Testis (tissue), 3 donors: ENCODE results near the gene RIMS3. TPM values are rescaled to one million over a fixed set of nuclear protein-coding genes. Genes with fewer than 3 reads are reported as not detected.

ENCODE experiments used
- DNase-seq: peaks from one replicate; pipeline ENCODE4 v3.0.0-alpha.2; 2019
- H3K27ac ChIP-seq, 2 donors: fragments of 200-600 bp; sonication (generic); one replicate each; pipeline ENCODE4 v1.5.1; 2019
- H3K27me3 ChIP-seq: fragments of 200-600 bp; sonication (generic); one replicate; pipeline ENCODE4 v1.5.1; 2019
- H3K36me3 ChIP-seq: fragments of 200-600 bp; sonication (generic); one replicate; pipeline ENCODE4 v1.5.1; 2017; ENCODE audit warnings: low read depth; ENCODE audit errors: missing control alignments
- H3K4me1 ChIP-seq: fragments of 200-600 bp; sonication (generic); one replicate; pipeline ENCODE4 v1.5.1; 2019
- H3K4me3 ChIP-seq, 2 donors: fragments of 200-600 bp; sonication (generic); one replicate each; pipeline ENCODE4 v1.5.1; 2017 to 2019
- H3K9me3 ChIP-seq: fragments of 200-600 bp; sonication (generic); one replicate; pipeline ENCODE4 v1.5.1; 2017
- CTCF ChIP-seq, 3 experiments: fragments of 450-650 bp in 2 of 3; fragments of 200-600 bp in 1 of 3; sonication (generic) in 1 of 3; IDR thresholded peaks; one replicate each; pipeline ENCODE4 v1.5.1; 2016 to 2019; ENCODE audit warnings: antibody characterized with exemption in 3 of 3, mild to moderate bottlenecking in 2 of 3, moderate library complexity in 1 of 3
- POLR2A ChIP-seq: fragments of 450-650 bp; IDR thresholded peaks from one replicate; pipeline ENCODE4 v1.6.1; 2017; ENCODE audit warnings: antibody characterized with exemption, mild to moderate bottlenecking, moderate library complexity
- WGBS, 2 donors: methylation state at CpG; one replicate each; pipeline ENCODE4 v1.1.5; 2018; 5-methylcytosine and 5-hydroxymethylcytosine counted together
- intact Hi-C: fragments of 100-400 bp; cut with DNase I; formaldehyde crosslinking; loops from one replicate; pipeline ENCODE4 v1.15.1; 2023; ENCODE audit warnings: low total_unique reads
- polyA plus RNA-seq: library from polyadenylated mRNA; stranded (reverse); fragments of 350-450 nt; fragmentation: Illumina TruSeq; extraction: RNeasy Lipid Tissue Mini Kit (QIAGEN cat#74804); gene quantifications from one replicate; pipeline ENCODE4 v1.2.3, GENCODE V29; 2014; ENCODE audit warnings: low read depth, low replicate concordance; ENCODE audit not compliant: insufficient read depth
- total RNA-seq, 2 donors: library from RNA; depleted of rRNA; stranded (reverse); fragments of >200 nt; gene quantifications; one replicate each; pipeline ENCODE4 v1.2.3, GENCODE V29; 2016

Gene RIMS3
- total and polyA plus RNA-seq, 3 donors from 2014 or later = 4.6 to 9.4 (median 8.3) TPM

GRCh38 chr1:40607921-40608320 is 57.6 kb downstream of the RIMS3 start:
- H3K27ac ChIP-seq = no peak overlapping the region
- no peaks in the 10 kb centered on the region for H3K4me1 ChIP-seq
- WGBS, 2 donors = 50 to 51% methylated on average over 1 of the region's 1 CpG
- TF ChIP-seq POLR2A (no peak), CTCF (IDR thresholded peaks at IDR 0.05) (no peak)
- intact Hi-C loops = no loop called here
- no peak for DNase-seq
- H3K27me3 ChIP-seq = no peaks in the 10 kb centered on the region
- H3K36me3 ChIP-seq = no peaks in the 10 kb centered on the region
- no peaks in the 10 kb centered on the region for H3K9me3 ChIP-seq
- no peak overlapping the region for H3K4me3 ChIP-seq

GRCh38 chr1:40606978-40607377 is 58.5 kb downstream of the RIMS3 start:
- intact Hi-C loops = no loop called here

GRCh38 chr1:40606194-40606593 is 59.3 kb downstream of the RIMS3 start:
- no peaks in the 10 kb centered on the region for H3K36me3 ChIP-seq
- intact Hi-C loops = no loop called here
- H3K27ac ChIP-seq = no peak overlapping the region
- H3K9me3 ChIP-seq = no peaks in the 10 kb centered on the region
- 53 to 69% methylated on average over 3 of the region's 3 CpGs for WGBS, 2 donors
- TF ChIP-seq POLR2A (no peak), CTCF (IDR thresholded peaks at IDR 0.05) (no peak)
- H3K4me1 ChIP-seq = no peaks in the 10 kb centered on the region
- no peak for DNase-seq
- no peaks in the 10 kb centered on the region for H3K27me3 ChIP-seq
- H3K4me3 ChIP-seq = no peak overlapping the region

More at GRCh38 chr1:40606978-40607377, 58.5 kb downstream of the RIMS3 start:
- TF ChIP-seq CTCF (IDR thresholded peaks at IDR 0.05) (no peak), POLR2A (no peak)
- 79 to 88% methylated on average over 2 of the region's 2 CpGs for WGBS, 2 donors
- Histone ChIP-seq H3K36me3 (no peaks in the 10 kb centered on the region), H3K9me3 (no peaks in the 10 kb centered on the region), H3K27me3 (no peaks in the 10 kb centered on the region), H3K4me1 (no peaks in the 10 kb centered on the region), H3K4me3 (no peak overlapping the region), H3K27ac (no peak overlapping the region)
- no peak for DNase-seq

GRCh38 chr1:40599926-40600325 is 65.6 kb downstream of the RIMS3 start:
- H3K27ac ChIP-seq = no peak overlapping the region
- H3K9me3 ChIP-seq = no peaks in the 10 kb centered on the region
- no peaks in the 10 kb centered on the region for H3K4me1 ChIP-seq
- TF ChIP-seq CTCF (IDR thresholded peaks at IDR 0.05) = no peak
- TF ChIP-seq POLR2A = no peak
- no peaks in the 10 kb centered on the region for H3K27me3 ChIP-seq
- H3K4me3 ChIP-seq = no peak overlapping the region
- intact Hi-C loops = no loop called here
- DNase-seq = no peak
- 83 to 89% methylated on average over 1 of the region's 1 CpG for WGBS, 2 donors
- H3K36me3 ChIP-seq = no peaks in the 10 kb centered on the region

GRCh38 chr1:40595623-40596022 is 69.9 kb downstream of the RIMS3 start:
- 88 to 100% methylated on average over 6 to 7 of the region's 7 CpGs for WGBS, 2 donors
- TF ChIP-seq POLR2A = no peak
- no peak for TF ChIP-seq CTCF (IDR thresholded peaks at IDR 0.05)
- no peak for DNase-seq
- no peaks in the 10 kb centered on the region for H3K36me3 ChIP-seq
- no peaks in the 10 kb centered on the region for H3K9me3 ChIP-seq
- H3K4me1 ChIP-seq = no peaks in the 10 kb centered on the region
- no peaks in the 10 kb centered on the region for H3K27me3 ChIP-seq
- H3K4me3 ChIP-seq = no peak overlapping the region
- no peak overlapping the region for H3K27ac ChIP-seq
- intact Hi-C loops = no loop called here
